ENCODE data around the gene GPAM.
"Not testable (repeated sequence)": the region's sequence is repeated elsewhere in the genome, so short reads cannot be mapped to it uniquely, and the experiment has no call there.

GPAM gene

GRCh38 chr10:112126901-112127300, 56.7 kb downstream of the GPAM start:
- no peak for DNase-seq

GRCh38 chr10:112126172-112126571, 57.4 kb downstream of the GPAM start:
- no peak for DNase-seq

- no peak for DNase-seq
Observed at GRCh38 chr10:112124866-112125265, 58.7 kb downstream of the GPAM start.

- no peak for DNase-seq
Observed at GRCh38 chr10:112122827-112123226, 60.7 kb downstream of the GPAM start.

GRCh38 chr10:112120491-112120890, 63.1 kb downstream of the GPAM start:
- DNase-seq: no peak

GRCh38 chr10:112115781-112116385, 67.7 kb downstream of the GPAM start:
- no peak for DNase-seq

- DNase-seq: not testable (repeated sequence)
Observed at GRCh38 chr10:112109779-112110178, 73.8 kb downstream of the GPAM start.

All from midbrain (tissue), 1 donor.